Dedifferentiated amniotic fluid mesenchymal stem cell (primary cell): ENCODE data around the gene NPVF.

Experiments used
- DNase-seq: peaks from one replicate; pipeline ENCODE4 v3.0.0-alpha.2; 2016; ENCODE audit errors: extremely low spot score

The NPVF gene, protein sequence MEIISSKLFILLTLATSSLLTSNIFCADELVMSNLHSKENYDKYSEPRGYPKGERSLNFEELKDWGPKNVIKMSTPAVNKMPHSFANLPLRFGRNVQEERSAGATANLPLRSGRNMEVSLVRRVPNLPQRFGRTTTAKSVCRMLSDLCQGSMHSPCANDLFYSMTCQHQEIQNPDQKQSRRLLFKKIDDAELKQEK

DNA sequence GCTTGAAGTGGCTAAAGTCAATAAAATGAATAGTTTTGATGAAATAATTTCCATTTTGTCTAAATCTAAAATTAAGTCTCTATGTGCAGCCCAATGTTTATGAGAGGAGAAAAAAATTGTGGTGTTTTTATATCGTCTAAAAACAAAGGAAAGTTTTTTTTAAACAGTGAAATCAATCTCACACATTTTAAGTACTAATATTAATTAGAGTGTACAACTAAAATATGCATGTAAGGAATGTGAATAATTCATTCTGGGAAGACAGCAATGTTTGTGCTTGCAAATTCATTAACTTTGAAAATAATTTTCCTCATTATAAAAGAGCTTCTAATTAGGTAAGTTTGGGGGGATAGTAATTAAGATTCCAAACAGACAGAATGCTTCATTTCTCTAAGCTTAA, at the start of gene NPVF:
Gene NPVF, minus strand, starts transcription at position 101 of the 400 bp plus-strand sequence. Its CDS starts 47 bp downstream, at position 54.
- no peak for DNase-seq

DNA sequence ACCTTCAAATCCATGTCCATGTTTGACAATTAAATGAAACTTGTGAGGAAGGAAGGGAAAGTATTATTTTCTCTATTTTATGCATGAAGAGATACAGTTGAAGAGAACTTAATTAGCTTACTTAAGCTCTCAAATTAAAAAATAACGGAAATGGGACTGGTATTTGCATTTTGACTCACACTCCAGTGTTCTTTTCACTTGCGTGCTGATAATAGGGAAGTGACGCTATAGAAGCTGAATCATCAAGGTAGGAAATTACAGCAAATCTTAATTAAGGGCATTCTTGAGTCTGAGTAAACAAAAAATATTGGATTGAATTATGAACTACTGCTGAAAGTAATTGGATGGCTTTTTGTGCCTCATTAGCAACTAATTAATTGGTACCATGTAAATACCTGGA, 44.0 kb upstream of the NPVF start:
- no peak for DNase-seq

DNA sequence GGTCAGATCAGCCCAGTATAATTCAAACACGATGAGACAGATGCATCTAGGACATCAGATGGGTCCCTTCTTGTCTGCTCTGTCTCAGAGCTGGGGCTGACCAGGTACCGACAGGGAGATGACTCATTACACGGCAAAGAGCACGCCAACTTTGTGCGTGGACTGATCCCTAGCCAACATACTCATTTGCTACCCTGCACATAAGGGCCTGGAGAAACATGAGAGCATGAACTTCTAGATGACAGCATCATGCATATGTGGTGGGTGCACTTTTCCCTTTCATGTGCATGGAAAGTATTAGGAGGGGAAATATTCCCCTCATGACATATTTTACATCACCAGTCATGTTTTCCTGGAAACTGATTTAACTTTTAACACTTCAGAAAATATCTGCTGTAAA, 35.1 kb upstream of the NPVF start:
- DNase-seq, result no peak

DNA sequence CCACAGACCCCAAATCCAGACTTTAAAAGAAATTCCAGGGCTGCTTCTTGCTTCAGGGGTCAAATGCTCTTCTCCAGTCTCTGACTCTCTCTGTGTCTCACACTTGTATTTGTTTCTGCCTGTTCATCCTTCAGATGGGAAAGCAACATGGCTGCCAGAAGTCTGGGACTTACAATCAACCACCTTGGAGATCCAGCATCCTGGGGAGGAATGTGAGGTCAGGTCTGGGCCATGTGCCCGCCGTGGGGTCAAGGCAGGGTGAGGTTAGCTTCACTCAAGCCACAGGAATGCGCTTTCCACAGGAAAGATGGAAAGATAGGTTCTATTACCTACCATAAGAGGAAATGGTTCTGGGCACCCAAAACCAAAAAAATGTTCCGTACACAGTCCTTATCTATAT, 34.3 kb upstream of the NPVF start:
- DNase-seq, result no peak

DNA sequence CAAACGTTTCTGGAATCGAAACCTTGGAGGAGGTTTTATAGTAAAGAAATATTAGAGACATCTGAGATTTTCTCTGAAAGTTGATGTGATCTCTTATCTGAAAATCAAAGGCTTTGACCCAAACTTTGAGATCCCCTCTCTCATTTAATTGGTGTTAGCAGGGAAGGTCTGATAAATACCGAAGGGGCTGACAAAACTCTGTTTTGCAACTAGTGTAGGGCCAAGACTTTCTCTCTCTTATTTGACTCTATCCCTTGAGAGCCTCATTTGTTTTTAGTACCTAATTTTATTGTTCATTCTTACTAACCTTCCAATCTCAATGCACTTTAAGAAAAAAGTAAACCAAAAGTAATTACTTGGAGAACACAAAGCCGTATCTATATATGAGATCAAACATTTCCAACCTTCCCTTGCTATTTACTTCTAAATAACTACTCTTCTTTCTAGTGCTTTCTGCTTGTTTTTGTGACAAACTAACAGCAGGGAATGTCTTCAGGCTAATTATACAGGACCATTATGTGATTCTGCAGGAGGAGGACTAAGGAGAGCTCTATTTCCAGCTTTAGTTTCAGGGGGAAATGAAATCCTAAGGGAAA, 33.4 kb upstream of the NPVF start:
- no peak for DNase-seq

DNA sequence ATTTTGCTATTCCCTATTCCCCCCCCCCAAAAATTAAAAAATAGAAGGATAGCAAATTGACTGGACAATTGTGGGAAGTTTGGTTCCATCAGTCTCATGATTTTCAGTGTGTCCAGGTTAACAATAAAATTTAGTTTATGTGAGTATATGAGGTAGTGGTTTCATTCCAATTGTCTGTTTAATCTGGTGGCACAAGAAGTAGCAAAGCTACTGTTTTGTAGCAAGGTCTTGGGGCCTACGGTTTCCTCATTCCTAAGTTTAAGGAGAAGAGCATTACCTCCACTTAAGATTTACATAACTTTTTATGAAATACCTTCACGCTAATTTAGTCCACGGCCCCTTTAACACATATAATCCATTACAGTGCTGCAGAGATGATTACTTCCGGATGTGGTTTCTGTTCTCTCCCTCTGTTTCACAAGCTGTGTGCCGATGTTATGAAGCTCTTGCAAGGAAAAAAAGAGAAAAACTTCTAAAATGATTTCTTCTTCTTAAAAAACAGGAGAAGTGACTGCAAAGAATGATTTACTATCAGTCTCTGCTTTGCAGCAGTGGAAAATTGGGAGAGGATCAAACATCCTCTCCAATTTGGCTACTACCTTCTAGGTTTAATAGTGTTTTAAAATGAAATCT, 32.7 kb upstream of the NPVF start:
- no peak for DNase-seq

DNA sequence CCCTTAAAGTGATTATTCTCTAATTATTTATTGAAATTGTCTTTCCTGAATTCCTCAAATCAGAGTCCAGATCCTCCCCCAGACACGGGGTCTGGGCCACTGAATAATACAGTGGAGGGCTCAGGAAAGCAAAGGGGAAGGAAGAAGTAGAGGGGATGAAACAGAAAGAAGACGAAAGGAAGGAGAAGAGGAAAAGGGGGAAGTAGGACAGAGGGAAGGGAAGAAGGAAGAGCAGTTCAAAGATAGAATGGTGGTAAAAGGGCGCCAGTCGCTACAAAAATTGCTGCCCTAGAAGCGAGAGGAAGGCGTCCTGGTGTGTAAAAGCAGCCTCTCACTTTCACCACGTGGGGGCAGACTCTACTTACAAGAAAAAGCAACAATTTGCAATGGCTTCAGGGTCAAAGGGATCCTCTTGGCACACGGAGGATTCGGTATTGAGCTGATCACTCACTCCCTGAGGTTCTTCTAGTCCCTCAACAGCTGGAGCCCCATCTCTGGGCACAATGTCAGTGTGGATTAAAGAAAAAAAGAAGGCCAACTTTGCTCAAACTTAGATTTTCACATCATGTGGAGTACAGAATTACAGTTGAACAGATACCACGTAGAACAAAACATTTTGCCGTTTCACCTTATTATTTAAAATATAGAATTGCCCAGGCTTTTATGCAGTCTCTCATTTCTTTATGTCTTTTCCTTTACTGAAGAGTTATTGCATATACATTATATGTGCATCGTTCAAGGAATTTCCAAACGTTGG, 31.4 kb upstream of the NPVF start:
- DNase-seq, result peak; percentile 66

DNA sequence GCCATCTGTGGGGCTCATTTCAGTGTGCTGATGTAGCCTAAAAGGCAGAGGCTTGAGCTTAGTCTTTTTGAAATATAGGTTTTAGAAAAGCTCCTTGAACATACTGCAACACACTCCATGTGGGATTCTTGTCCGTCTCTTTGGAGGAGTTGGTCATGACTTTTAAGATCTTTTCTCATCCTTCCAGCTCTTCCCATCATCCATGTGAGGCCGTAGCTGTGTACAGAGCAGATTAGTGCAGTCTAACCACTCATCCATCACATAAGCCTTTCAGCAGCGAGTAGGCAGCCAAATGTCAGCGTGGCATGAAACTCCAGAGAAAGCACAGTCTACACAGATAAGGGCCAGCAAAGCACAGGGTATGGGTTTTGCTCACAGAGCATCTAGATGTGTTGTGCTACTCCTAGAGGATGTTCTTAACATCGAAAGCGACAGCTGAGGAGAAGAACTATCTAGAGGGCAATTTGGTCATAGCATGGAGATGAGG, 28.1 kb upstream of the NPVF start:
- DNase-seq, result no peak

DNA sequence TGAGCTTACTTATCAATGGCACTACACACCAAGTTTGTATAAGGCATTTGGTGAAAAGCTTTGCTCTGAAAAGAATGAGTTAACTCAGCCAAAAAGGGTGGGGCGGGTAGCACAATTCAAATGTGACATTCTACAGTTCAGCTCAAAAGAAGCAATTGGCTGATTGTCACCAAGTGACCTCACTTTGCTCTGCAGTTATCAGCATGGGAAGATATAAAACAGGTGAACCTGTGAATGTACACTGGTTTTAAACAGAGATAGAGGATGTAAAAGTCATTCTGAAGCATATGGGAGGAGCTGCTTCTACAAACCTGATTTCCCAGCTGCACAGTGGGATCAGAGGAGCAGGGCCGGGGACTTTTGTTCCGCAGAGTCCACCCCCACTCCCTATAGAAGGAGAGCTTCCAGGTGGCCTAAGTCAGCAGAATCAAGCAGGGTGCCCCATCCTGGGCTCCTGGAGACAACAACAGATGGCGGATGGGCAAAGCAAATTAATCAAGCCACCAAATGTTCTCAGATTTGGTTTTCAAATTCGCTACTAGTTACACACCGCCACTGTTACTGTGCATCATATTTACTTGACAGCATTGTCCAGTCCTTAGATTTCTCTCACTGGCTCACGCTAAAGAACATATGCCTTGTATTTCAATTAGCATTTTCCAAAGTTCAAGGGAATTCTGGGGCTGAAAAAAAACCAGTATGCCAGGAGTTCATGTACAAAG, 27.5 kb upstream of the NPVF start:
- no peak for DNase-seq

DNA sequence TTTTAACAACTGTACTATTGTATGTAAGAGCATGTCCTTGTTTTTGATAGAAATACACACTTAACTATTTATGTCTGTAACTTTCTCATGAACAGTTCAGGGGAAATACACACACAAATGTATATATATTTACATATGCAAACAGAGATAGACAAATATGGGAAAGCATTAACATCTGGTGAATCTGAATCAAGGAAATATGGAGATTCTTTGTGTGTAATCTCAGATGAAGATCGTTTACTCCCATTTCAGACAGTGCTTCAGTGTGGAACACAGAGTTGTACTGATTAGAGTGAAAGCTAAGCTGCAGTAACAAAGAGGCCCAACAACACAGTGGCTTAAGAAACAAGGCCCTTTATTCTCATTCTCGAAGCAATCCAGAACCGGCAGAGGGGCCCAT, 26.3 kb upstream of the NPVF start:
- DNase-seq, result no peak

DNA sequence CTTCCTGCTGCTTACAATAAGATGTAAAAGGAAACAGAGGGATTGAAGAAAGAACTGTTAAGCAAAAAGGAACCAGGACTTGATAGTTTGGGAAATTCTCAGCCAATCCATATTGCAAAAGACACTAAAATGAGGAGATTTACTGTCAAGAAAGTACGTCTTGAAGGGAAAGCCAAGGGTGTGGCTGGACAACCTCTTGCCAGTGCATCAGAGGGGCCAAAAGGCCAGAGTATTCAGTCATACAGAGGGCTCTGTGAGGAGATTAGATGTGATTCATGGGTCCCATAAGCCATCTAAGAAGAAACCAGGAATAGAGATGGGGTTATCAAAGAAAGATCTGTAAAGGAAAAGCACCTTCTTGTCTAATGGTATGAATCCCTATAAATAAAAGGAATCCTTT, 25.4 kb upstream of the NPVF start:
- DNase-seq, result no peak

DNA sequence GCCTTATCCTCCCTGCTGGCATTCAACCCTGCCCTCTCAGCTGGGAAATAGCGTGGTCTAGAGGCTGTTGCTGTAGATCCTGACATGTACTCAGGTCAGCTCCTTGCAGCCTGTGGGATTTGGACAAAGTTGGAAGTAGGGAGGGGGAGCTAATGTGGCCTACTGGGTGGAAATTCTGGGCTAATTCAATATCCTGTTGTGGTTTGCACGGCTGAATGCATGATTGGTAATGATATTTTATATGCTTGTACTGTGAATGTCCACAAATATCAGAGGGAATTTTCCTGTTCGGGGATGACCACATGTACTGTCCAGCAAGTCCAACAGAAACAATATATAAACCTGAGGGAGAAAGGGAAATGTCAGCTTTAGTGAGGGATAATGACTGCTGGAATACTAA, 22.1 kb upstream of the NPVF start:
- DNase-seq, result no peak

DNA sequence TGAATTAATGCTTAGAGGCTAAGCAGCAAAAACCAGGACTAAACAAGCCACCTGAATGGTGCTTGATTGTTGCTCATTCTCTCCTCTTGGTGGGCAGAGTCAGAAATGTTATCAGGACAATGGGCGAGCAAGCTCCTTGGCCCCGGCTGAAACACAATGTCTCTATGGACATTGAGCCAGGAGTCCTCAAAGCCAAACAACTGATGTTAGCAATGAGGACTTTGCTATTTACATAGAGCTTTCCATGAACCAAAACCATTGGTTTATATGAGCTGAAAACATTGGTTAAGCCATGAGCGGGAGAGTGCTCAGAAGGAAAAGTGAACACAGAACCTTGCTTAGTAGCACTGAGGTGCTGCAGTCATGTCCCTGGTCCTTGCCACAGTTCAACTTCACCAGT, 21.5 kb upstream of the NPVF start:
- no peak for DNase-seq

DNA sequence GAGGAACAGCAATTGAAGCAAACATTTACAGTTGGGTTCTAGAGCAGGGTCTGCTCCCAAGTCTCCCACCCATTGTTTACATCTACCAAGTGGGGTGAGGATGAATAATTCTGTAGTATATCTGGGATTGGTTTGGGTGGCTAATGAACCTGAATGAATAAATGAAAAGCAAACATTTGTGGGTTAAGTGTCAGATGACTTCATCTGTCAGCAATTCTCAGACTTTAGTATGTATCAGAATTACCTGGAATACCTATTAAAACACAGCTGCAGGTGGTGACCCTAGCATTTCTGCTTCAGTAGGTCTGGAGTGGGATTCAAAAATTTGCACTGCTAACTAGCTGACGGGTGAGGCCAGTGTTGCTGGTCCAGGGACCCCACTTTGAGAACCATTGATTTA, 18.0 kb upstream of the NPVF start:
- no peak for DNase-seq

DNA sequence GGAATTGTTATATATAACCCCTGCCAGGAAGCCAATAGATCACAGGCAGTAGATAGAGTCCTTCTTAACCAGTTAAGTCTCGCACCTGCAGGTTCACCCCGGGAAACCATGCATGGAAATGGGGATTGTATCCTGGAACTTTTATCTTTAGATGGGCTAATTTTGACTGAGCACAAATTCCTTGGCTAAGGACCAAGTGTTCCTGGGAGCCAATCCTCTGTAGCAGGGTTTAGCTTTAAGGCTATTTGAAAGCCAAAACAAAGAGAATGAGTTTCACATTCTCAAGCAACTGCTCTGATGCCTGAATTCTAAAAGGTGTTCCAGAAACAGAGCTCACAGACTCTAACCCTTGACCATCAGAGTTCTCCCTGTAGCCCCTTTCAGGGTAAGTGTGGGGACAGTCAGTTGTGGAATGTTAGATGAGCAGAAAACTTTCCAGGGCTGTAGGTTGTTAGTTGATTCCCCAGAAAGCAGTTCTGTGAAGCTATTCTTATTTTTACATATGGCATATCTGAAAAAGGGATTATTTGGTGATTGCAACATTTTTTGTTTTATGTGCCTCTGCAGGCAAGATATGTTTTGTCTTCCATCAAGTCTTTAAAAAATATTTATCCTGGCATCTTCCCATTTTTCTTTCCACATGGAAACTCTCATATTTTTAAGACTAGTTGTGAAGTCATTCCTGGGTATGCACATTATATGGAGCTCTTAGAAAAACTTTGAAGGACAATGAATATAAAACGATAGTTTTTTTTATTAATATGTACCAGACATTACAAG, 16.2 kb upstream of the NPVF start:
- no peak for DNase-seq

DNA sequence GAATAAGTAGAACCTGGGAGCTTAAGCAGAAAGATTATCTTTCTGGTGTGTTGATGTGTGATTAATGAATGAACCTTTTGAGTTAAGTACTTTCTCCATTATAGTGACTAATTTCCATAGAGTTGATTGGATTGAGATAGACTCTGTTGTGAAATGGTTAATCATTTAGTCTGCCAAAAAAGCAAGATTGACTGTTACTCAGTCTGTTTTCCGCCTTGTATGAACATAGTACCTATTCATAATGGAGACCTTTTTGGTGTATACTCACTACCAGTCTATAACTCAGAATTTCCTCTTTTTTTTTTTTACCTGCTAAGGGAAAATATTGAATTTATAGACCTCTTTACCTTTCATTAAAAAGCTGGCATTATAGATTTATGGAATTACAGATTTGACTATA, 14.4 kb upstream of the NPVF start:
- no peak for DNase-seq

DNA sequence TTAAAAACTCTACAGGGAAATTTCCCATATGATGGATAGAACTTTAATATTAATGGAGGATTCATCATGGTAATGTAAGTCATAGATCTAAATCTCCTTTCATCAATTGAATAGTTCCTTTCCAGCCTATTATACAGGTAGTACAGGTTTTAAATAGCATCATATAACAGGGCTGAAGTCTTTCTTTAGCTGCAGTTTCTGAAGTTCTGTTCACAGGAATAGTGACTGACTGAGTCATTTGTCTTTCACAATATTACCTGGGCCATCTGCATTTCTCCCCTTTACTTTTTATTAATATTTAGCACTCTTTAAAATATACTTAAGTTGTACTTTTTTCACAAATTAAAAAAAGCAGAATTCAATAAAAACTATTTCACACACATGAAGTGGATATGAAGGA, 12.6 kb upstream of the NPVF start:
- DNase-seq, result no peak

DNA sequence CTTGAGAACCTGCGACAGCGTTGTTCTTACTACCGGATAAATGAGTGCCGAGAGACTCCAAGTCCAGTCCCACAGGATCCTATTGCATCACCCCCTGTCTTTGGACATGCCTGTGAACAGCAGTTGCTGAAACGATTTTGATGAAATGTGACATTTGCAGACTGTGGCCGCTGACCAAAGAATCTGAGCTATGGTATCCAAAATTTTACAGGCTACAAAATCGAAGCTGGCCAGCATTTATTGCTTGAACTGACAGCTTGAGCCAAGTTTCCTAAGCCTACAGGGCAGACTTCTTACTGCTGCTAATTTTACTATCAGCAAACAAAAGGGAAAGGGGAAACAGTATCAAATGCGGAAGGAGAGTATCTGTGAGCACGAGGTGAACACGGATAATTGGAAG, 12.1 kb upstream of the NPVF start:
- DNase-seq, result peak; percentile 16

DNA sequence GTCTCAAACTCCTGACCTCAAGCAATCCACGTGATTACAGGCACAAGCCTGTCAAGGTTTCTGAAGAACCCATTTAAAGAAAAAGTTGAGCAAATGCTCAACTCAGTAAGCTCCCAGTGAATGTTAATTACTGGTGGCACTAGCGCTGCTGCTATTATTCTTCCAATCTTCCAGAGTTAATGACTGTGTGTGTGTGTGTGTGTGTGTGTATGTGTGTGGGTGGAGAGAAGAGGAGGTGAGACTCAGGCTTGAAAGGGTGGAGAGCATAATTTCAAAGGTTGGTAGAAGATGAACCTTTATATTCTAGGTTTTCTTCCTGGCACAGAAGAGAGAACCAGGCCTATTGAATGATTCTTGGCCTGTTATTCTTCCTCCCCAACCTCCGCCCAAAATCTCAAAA, 11.6 kb upstream of the NPVF start:
- no peak for DNase-seq

DNA sequence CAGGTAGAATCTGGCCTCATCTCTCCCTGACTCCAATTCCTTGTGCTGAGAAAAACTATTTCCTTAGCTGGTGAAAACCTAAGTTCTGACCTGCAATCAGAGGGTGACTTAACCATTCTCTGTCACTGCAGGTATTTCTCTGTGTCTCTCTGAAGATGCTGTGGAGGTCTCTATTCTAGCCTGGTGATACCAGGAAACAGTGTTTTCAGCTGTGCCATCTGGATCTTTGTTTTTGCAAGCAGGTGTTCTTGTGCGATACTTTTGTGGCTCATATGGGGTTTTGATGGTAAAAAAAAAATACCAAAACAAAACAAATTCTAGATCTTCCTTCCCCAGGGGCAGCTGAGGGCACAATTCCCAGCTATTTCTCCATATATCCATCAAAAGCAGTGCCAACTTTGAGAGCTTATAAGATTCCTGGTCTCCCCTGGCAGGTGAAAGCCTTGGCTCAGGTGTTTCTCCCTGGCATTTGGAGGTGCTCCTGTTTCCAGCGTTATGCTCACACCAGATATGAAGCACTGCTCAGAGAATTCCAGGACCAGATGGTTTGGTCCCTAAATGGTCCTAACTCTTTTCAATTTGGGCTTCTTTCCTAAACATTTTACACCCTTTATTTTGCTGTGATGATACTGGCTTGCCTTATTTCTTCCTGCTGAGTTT, 9.9 kb upstream of the NPVF start:
- no peak for DNase-seq

DNA sequence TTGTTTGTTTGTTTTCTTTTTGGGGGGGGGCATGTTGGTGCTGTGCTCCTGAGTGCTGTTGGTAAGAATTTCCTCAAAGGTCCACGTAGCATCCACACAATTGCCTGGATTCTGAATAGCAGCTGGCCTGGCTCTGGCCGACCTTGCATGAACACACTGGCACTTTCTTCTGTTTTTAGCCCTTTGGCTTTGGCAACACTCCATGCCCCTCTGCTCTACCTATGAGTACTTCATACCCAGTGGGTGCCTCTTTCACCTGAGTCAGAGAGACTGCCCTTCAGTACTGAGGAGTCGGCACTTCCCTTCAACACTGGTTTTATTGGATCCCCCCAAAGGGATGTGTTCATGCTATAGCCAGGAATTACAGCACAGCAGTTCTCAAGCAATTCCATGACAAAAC, 7.2 kb upstream of the NPVF start:
- DNase-seq, result no peak
